ENCODE measurements around the gene TADA1. TPM values are rescaled to one million over a fixed set of nuclear protein-coding genes. Genes with fewer than 3 reads are reported as not detected.
"Not testable (repeated sequence)": the region's sequence is repeated elsewhere in the genome, so short reads cannot be mapped to it uniquely, and the experiment has no call there.

Gene TADA1
- total RNA-seq, 1 experiment from 2014 or later, result 13.1 TPM

DNA sequence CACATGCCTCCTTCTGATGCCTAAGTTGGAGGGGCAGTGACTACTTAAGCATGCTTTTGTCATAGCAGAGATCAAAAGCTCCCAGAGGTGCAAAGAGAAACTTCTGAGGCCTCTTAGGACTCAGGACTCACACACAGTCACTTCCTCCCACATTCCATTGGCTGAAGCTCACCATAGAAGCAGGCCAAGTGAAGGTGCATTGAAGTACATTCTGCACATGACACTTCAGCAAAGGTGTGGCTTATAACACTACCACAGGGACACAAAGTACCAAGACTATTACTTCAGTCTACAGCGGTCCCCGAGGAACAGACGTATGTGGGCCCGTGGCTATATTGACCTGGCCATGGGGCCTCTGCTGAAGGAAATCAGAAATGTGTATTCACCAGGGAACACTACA is 39.3 kb downstream of the TADA1 start:
- peaks cover 36% of the 10 kb centered on the region for H3K36me3 Mint-ChIP-seq (ENCODE audit: insufficient read depth, unreplicated experiment)
- peaks cover 16% of the 10 kb centered on the region for H3K27me3 Mint-ChIP-seq (ENCODE audit: unreplicated experiment)
- CTCF ChIA-PET, result interaction anchor here (0.7 kb wide), 1 partner anchor 47 kb away, joined by 3 read pairs; no protein-coding TSS in a partner anchor
- no peak for DNase-seq
- H3K4me3 Mint-ChIP-seq (ENCODE audit: low read depth, unreplicated experiment), result no peak overlapping the region
- TF ChIP-seq, protein P1, sequence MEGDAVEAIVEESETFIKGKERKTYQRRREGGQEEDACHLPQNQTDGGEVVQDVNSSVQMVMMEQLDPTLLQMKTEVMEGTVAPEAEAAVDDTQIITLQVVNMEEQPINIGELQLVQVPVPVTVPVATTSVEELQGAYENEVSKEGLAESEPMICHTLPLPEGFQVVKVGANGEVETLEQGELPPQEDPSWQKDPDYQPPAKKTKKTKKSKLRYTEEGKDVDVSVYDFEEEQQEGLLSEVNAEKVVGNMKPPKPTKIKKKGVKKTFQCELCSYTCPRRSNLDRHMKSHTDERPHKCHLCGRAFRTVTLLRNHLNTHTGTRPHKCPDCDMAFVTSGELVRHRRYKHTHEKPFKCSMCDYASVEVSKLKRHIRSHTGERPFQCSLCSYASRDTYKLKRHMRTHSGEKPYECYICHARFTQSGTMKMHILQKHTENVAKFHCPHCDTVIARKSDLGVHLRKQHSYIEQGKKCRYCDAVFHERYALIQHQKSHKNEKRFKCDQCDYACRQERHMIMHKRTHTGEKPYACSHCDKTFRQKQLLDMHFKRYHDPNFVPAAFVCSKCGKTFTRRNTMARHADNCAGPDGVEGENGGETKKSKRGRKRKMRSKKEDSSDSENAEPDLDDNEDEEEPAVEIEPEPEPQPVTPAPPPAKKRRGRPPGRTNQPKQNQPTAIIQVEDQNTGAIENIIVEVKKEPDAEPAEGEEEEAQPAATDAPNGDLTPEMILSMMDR (IDR thresholded peaks at IDR 0.05; ENCODE audit: unreplicated experiment), result no peak
- H3K27ac Mint-ChIP-seq (ENCODE audit: unreplicated experiment), result no peak overlapping the region
- BruUV-seq (replicated peaks), result no TSS peak
- intact Hi-C loops (cut with micrococcal nuclease; ENCODE audit: unreplicated experiment), result no loop called here
- H3K9me3 Mint-ChIP-seq (ENCODE audit: low read depth, unreplicated experiment), result peaks cover 4% of the 10 kb centered on the region
- H3K4me1 Mint-ChIP-seq (ENCODE audit: low read depth, unreplicated experiment), result peaks cover 26% of the 10 kb centered on the region

DNA sequence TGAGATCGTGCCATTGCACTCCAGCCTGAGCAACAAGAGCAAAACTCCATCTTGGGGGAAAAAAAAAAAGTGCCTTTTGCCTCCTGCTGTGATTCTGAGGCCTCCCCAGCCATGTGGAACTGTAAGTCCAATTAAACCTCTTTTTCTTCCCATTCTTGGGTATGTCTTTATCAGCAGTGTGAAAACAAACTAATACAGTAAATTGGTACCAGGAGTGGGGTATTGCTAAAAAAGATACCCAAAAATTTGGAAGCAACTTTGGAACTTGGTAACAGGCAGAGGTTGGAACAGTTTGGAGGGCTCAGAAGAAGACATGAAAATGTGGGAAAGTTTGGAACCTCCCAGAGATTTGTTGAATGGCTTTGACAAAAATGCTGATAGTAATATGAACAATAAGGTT is 46.3 kb downstream of the TADA1 start:
- H3K4me3 Mint-ChIP-seq (ENCODE audit: low read depth, unreplicated experiment); H3K4me1 Mint-ChIP-seq (ENCODE audit: low read depth, unreplicated experiment); intact Hi-C loops (cut with micrococcal nuclease; ENCODE audit: unreplicated experiment); CTCF ChIA-PET; H3K36me3 Mint-ChIP-seq (ENCODE audit: insufficient read depth, unreplicated experiment); BruUV-seq (replicated peaks); DNase-seq; H3K27ac Mint-ChIP-seq (ENCODE audit: unreplicated experiment): not testable (repeated sequence)
- Mint-ChIP-seq H3K9me3 (ENCODE audit: low read depth, unreplicated experiment) (peaks cover 12% of the 10 kb centered on the region), H3K27me3 (ENCODE audit: unreplicated experiment) (peaks cover 23% of the 10 kb centered on the region)

DNA sequence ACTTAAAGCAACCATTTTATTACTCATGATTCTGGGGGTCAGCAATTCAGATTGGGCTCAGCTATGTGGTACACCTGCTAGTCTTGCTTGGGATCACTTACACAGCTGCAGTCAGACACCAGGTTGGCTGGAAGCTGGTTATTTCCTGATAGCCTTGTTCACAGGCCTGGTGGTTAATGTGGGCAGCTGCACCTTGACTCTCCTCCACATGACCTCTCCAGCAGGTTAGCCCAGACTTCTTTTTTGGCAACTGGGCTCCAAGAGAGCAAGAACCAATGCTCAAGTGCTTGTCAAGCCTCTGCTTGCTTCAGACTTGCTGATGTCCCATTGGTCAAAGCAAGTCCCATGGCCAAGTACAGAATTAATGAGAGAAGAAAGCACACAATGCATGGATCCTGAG is 48.6 kb downstream of the TADA1 start:
- H3K36me3 Mint-ChIP-seq (ENCODE audit: insufficient read depth, unreplicated experiment), result no peaks in the 10 kb centered on the region

DNA sequence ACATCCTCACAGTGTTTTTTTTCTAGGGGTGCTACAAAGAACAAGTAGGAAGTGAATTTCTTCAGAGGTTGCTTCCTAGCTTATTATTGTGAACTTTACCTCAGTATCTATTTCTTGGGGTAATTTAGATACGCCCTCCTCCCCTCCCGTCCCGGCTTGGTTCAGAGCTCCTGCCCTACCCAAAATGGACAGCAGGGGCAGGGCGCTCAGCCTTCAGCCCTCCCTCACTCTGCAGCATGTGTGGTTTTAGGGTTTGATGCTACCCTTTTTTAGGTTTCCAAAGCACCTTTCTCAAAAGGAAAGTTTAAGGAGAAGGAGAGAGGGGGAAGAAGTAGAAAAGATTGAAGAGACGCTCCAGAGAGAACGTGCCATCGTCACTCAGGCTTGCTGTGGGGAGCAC is 53.7 kb downstream of the TADA1 start:
- no TSS peak for BruUV-seq (replicated peaks)
- H3K27me3 Mint-ChIP-seq (ENCODE audit: unreplicated experiment), result no peaks in the 10 kb centered on the region
- intact Hi-C loops (cut with micrococcal nuclease; ENCODE audit: unreplicated experiment), result no loop called here
- no peak overlapping the region for H3K4me3 Mint-ChIP-seq (ENCODE audit: low read depth, unreplicated experiment)
- H3K9me3 Mint-ChIP-seq (ENCODE audit: low read depth, unreplicated experiment), result peaks cover 8% of the 10 kb centered on the region
- TF ChIP-seq, protein P1 (IDR thresholded peaks at IDR 0.05; ENCODE audit: unreplicated experiment), result no peak
- H3K27ac Mint-ChIP-seq (ENCODE audit: unreplicated experiment), result no peak overlapping the region
- DNase-seq, result no peak
- CTCF ChIA-PET, result no interaction called here
- no peaks in the 10 kb centered on the region for H3K4me1 Mint-ChIP-seq (ENCODE audit: low read depth, unreplicated experiment)
- H3K36me3 Mint-ChIP-seq (ENCODE audit: insufficient read depth, unreplicated experiment), result no peaks in the 10 kb centered on the region

More for the DNA sequence above, 48.6 kb downstream of the TADA1 start:
- Mint-ChIP-seq H3K9me3 (ENCODE audit: low read depth, unreplicated experiment) (peaks cover 12% of the 10 kb centered on the region), H3K4me1 (ENCODE audit: low read depth, unreplicated experiment) (no peaks in the 10 kb centered on the region), H3K4me3 (ENCODE audit: low read depth, unreplicated experiment) (no peak overlapping the region), H3K27ac (ENCODE audit: unreplicated experiment) (no peak overlapping the region), H3K27me3 (ENCODE audit: unreplicated experiment) (peaks cover 14% of the 10 kb centered on the region)
- DNase-seq, result no peak
- CTCF ChIA-PET, result no interaction called here
- TF ChIP-seq, protein P1 (IDR thresholded peaks at IDR 0.05; ENCODE audit: unreplicated experiment), result no peak
- intact Hi-C loops (cut with micrococcal nuclease; ENCODE audit: unreplicated experiment), result no loop called here
- no TSS peak for BruUV-seq (replicated peaks)

DNA sequence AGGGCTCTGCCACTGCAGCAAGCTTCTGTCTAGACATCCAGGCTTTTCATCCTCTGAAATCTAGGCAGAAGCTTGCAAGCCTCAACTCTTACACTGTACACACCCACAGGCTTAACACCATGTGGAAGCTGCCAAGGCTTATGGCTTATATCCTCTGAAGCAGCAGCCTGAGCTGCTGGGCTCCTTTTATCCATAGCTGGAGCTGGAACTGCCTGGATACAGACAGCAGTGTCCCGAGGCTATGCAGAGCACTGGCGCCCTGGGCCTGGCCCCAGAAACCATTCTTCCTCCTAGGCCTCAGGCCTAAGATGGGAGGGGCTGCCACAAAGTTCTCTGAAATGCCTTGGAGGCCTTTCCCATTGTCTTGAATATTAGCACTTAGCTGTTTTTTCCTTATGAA is 56.1 kb downstream of the TADA1 start:
- no peak for DNase-seq
- Mint-ChIP-seq H3K36me3 (ENCODE audit: insufficient read depth, unreplicated experiment) (no peaks in the 10 kb centered on the region), H3K9me3 (ENCODE audit: low read depth, unreplicated experiment) (peaks cover 6% of the 10 kb centered on the region), H3K4me3 (ENCODE audit: low read depth, unreplicated experiment) (no peak overlapping the region), H3K27ac (ENCODE audit: unreplicated experiment) (no peak overlapping the region), H3K4me1 (ENCODE audit: low read depth, unreplicated experiment) (peaks cover 2% of the 10 kb centered on the region), H3K27me3 (ENCODE audit: unreplicated experiment) (no peaks in the 10 kb centered on the region)
- no TSS peak for BruUV-seq (replicated peaks)
- intact Hi-C loops (cut with micrococcal nuclease; ENCODE audit: unreplicated experiment), result no loop called here
- TF ChIP-seq, protein P1 (IDR thresholded peaks at IDR 0.05; ENCODE audit: unreplicated experiment), result no peak
- CTCF ChIA-PET, result no interaction called here

Data from Calu3 (cell line).